ENCODE measurements around the gene PTBP1. TPM values are rescaled to one million over a fixed set of nuclear protein-coding genes. Genes with fewer than 3 reads are reported as not detected.
"Not testable (repeated sequence)": the region's sequence is repeated elsewhere in the genome, so short reads cannot be mapped to it uniquely, and the experiment has no call there.

Gene PTBP1
- total RNA-seq, 2 donors from 2014 or later = 49.4 to 73.9 TPM

DNA sequence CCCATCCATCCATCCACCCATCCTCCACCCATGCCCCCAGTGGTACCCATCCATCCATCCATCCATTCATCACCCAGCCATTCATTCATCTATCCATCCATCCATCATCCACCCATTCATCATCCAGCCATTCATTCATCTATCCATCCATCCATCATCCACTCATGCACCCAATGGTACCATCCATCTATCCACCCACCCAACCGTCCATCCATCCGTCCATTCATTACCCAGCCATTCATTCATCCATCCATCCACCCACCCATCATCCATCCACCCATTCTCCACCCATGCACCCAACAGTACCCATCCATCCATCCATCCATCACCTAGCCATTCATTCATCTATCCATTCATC lies 19.2 kb downstream of the PTBP1 start:
- TF ChIP-seq, protein P1, sequence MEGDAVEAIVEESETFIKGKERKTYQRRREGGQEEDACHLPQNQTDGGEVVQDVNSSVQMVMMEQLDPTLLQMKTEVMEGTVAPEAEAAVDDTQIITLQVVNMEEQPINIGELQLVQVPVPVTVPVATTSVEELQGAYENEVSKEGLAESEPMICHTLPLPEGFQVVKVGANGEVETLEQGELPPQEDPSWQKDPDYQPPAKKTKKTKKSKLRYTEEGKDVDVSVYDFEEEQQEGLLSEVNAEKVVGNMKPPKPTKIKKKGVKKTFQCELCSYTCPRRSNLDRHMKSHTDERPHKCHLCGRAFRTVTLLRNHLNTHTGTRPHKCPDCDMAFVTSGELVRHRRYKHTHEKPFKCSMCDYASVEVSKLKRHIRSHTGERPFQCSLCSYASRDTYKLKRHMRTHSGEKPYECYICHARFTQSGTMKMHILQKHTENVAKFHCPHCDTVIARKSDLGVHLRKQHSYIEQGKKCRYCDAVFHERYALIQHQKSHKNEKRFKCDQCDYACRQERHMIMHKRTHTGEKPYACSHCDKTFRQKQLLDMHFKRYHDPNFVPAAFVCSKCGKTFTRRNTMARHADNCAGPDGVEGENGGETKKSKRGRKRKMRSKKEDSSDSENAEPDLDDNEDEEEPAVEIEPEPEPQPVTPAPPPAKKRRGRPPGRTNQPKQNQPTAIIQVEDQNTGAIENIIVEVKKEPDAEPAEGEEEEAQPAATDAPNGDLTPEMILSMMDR (IDR thresholded peaks at IDR 0.05) = no peak
- Histone ChIP-seq H3K27me3 (no peaks in the 10 kb centered on the region), H3K4me1 (peaks cover 0 to 5% of the 10 kb centered on the region in 2 donors), H3K27ac (no peak overlapping the region), H3K9me3 (no peaks in the 10 kb centered on the region), H3K36me3 (peaks cover 16% of the 10 kb centered on the region), H3K4me3 (no peak overlapping the region)
- no peak for DNase-seq (ENCODE audit: low spot score)

DNA sequence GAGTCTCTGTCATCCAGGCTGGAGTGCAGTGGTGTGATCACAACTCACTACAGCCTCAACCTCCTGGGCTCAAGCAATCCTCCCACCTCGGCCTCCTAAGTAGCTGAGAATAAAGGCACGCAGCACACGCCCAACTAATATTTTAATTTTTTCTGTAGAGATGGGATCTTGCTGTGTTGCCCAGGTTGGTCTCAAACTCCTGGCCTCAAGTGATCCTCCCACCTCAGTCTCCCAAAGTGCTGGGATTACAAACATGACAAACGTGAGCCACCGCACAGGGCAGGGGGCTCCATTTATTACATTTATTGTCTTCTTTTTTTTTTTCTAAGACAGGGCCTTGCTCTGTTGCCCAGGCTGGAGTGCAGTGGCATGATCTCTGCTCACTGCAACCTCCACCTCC lies 23.0 kb downstream of the PTBP1 start:
- DNase-seq (ENCODE audit: low spot score) = not testable (repeated sequence)

DNA sequence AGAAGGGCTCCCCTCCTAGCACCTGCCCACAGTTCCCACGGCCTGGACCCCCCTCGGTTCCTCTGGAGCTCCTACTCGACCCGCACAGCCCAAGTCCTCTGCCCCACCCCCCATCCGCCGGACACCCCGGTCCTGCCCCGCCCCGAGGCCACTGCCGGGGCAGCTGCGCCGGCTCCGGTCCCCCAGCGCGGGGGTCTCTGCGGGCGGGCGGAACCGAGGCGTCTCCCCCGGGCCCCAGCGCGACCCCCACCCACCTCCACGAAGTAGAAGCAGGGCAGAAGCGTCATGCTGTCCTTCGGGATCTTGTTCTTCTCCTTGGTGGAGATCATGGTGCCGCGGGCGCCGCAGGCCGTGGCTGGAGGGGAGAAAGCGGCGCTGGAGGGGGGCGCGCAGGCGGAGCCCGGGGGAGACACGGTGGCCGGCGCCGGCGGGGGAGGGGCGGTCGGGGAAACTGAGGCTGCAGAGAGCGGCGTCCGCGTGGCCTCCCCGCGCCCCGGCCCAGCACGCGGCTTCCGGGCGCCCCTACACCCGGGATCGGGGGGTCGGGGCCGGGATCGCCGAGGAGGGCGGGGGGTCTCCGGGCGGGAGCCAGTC lies 24.1 kb downstream of the PTBP1 start:
- peak overlapping the region; percentile 26 to 53 for H3K4me3 ChIP-seq
- TF ChIP-seq, protein P1 (IDR thresholded peaks at IDR 0.05) = no peak
- H3K9me3 ChIP-seq = no peaks in the 10 kb centered on the region
- DNase-seq (ENCODE audit: low spot score) = no peak
- no peaks in the 10 kb centered on the region for H3K36me3 ChIP-seq
- H3K27me3 ChIP-seq = peaks cover 0 to 9% of the 10 kb centered on the region in 2 donors
- peaks cover 0 to 18% of the 10 kb centered on the region in 2 donors for H3K4me1 ChIP-seq
- no peak overlapping the region for H3K27ac ChIP-seq

More for the DNA sequence above, 23.0 kb downstream of the PTBP1 start:
- not testable (repeated sequence) for H3K9me3 ChIP-seq, H3K27me3 ChIP-seq, H3K27ac ChIP-seq, H3K36me3 ChIP-seq, H3K4me3 ChIP-seq
- peaks cover 0 to 18% of the 10 kb centered on the region in 2 donors for H3K4me1 ChIP-seq

DNA sequence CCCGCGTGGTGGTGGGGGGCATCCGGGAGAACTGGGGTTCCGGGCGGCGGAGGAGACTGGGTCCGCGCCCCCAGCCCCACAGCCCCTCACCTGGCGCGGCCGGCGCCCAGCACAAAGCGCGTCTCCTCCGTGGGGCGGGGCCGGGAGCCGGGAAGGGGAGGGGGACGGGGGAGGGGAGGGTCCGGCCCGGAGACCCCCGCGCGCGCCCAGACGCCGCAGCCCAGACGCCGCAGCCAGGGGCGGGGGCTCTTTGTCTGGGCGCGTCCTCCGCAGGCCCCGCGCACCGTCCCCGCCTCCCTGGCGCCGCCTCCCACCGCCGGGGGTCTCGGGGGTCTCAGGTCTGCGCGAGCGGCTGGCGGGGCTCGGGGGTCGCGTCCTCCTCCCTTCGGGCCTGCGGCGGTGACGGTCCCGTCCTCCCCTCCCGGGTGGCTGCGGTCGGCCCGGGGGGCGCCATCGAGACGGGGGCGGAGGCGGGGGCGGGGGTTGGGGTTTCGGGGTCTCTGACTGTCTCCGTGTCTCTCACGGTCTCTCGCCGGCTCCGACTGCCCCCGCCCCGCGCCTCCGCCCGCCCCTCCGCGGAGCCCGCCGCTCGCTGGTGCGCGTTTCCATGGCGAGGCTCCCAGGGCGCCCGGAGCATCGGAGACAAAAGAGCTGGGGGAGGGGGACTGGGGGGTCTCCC lies 24.7 kb downstream of the PTBP1 start, which contains the start of gene PLPPR3:
TSS of gene PLPPR3 (minus strand) at position 131 of the 679 bp plus-strand sequence. CDS start 396 bp downstream, outside the sequence.
- Histone ChIP-seq H3K27ac (no peak within 1 kb of the TSS), H3K9me3 (no peaks in the 10 kb centered on the region), H3K27me3 (peaks cover 0 to 9% of the 10 kb centered on the region in 2 donors), H3K4me3 (peak within 1 kb of the TSS; percentile 26 to 53), H3K4me1 (peaks cover 0 to 18% of the 10 kb centered on the region in 2 donors), H3K36me3 (no peaks in the 10 kb centered on the region)
- DNase-seq (ENCODE audit: low spot score) = no peak
- TF ChIP-seq, protein P1 (IDR thresholded peaks at IDR 0.05) = no peak

DNA sequence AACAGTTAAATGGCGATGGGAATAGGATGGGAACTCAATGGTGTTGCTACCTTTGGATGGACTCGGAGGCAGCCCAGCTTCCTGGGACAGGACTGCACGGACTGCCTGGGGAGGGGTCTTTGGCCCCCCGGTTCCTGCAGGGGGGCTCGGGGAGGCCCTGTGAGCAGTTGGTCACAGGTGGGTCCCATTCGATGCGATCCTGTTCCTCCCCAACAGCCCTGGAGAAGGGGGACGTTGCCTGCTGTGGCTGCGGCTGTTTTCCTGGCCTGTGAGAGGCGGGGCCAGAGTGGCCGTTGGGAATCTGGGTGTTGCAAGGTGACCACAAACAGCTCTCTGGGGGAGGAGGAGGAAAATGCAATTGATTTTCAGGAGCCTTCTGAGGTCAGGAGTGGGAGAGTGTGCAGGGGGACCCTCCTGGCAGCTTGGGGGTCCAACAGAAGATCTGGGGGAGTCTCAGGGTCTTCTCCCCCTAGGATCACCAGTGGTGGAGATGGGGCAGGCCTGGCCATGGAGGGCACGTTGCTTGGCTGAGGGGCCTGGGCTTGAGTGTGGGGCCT lies 26.4 kb downstream of the PTBP1 start:
- H3K27ac ChIP-seq = no peak overlapping the region
- no peak overlapping the region for H3K4me3 ChIP-seq
- TF ChIP-seq, protein P1 (IDR thresholded peaks at IDR 0.05) = no peak
- H3K4me1 ChIP-seq = peaks cover 0 to 18% of the 10 kb centered on the region in 2 donors
- H3K27me3 ChIP-seq = peaks cover 0 to 9% of the 10 kb centered on the region in 2 donors
- H3K36me3 ChIP-seq = no peaks in the 10 kb centered on the region
- DNase-seq (ENCODE audit: low spot score) = no peak
- H3K9me3 ChIP-seq = no peaks in the 10 kb centered on the region

DNA sequence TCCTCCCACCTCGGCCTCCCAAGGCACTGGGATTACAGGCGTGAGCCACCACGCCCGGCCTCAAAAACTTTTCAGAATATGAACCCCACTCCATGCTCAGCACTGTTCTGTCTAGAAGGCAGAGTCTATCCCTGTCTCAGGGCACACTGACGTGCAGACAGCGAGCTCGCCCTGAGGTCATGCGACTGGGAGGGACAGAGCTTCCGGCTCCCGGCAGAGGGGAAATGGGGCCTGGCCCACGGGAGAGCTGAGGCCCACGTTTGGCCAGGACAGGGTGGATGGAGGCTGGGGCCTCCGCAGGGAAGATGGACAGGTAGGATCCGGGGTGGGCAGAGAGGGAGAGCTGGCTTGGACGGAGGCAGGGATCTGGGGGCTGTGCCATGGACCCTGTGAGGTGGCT lies 27.6 kb downstream of the PTBP1 start:
- TF ChIP-seq, protein P1 (IDR thresholded peaks at IDR 0.05) = no peak
- Histone ChIP-seq H3K9me3 (no peaks in the 10 kb centered on the region), H3K27ac (no peak overlapping the region), H3K36me3 (no peaks in the 10 kb centered on the region), H3K27me3 (peaks cover 0 to 9% of the 10 kb centered on the region in 2 donors), H3K4me1 (peaks cover 0 to 18% of the 10 kb centered on the region in 2 donors), H3K4me3 (no peak overlapping the region)
- no peak for DNase-seq (ENCODE audit: low spot score)

All from right atrium auricular region (tissue), 2 donors.